ENCODE measurements around the gene RBFOX2. TPM values are rescaled to one million over a fixed set of nuclear protein-coding genes. Genes with fewer than 3 reads are reported as not detected.

The RBFOX2 gene
- total and polyA plus RNA-seq, 10 of the 15 experiments (the other 5 are each of a cell fraction or from before 2014, with no cell fraction given) = 0.01 to 2.7 (median 0.17) TPM; not detected in 4

DNA sequence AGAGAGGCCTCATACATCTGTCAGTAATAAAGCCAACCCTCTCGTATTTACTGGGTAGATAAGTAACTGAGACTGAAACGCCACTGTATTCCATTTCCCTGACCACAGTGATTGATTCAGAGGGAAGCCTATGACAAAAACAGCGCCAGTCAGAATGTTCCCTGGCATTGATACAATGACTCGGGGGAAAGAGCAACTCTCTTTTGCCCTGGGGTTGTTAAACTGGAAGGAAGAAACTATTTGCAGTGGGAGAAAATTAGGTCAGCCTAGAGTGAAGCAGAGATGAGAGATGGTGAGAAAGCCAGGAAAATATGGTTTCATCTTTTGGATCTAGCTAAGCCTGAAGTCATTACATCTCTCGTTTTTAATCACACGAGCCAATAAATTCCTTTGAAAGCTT is 48.6 kb upstream of the RBFOX2 start:
- WGBS (ENCODE audit: insufficient coverage, insufficient replicate concordance, low lambda C conversion rate, missing lambda C conversion rate) = 10% methylated on average over 6 of the region's 6 CpGs
- ChIA-PET SMC1A (ENCODE audit: uncharacterized antibody, unreplicated experiment) (no interaction called here), CTCF (interaction anchor here (0.9 to 3.4 kb wide), 3 partner anchors 9 to 48 kb away, joined by 3 to 12 read pairs (median 3); no protein-coding TSS in a partner anchor), RAD21 (ENCODE audit: unreplicated experiment) (no interaction called here), POLR2A (no interaction called here)
- Histone ChIP-seq H3K9ac (ENCODE audit: control insufficient read depth, insufficient read depth, low read length) (no peak overlapping the region), H3K27me3 (replicated peaks in 1 of 2; ENCODE audit: control insufficient read depth in 2 of 2, insufficient read depth in 2 of 2, low read length in 1 of 2) (no peaks in the 10 kb centered on the region), H3K9me3 (replicated peaks; ENCODE audit: control insufficient read depth, insufficient read depth, low read length) (no peaks in the 10 kb centered on the region; the same call in 2 of the 3 replicates), H3K4me2 (ENCODE audit: control insufficient read depth, insufficient read depth) (no peak overlapping the region), H3K4me3 (no peak overlapping the region), H3K27ac (ENCODE audit: control insufficient read depth, insufficient read depth) (no peak overlapping the region), H3K4me1 (ENCODE audit: control insufficient read depth, insufficient read depth, low read length) (no peaks in the 10 kb centered on the region), H2AFZ (ENCODE audit: control insufficient read depth, low read depth, low read length) (no peak overlapping the region), H3K79me2 (ENCODE audit: control insufficient read depth, insufficient read depth, low read length) (no peaks in the 10 kb centered on the region), H3K36me3 (ENCODE audit: control insufficient read depth in 2 of 2, insufficient read depth in 2 of 2, low read length in 1 of 2) (no peaks in the 10 kb centered on the region), H4K20me1 (ENCODE audit: control insufficient read depth, insufficient read depth) (no peaks in the 10 kb centered on the region)
- no peak for TF ChIP-seq SPI1 (IDR thresholded peaks at IDR 0.05; ENCODE audit: borderline replicate concordance, insufficient read depth, low read depth, low read length)
- no peak for TF ChIP-seq NFYB (IDR thresholded peaks at IDR 0.05; ENCODE audit: insufficient read depth, low read depth, low read length)
- no peak for TF ChIP-seq SREBF1 (IDR thresholded peaks at IDR 0.05; ENCODE audit: low read length)
- no peak for TF ChIP-seq MXI1 (IDR thresholded peaks at IDR 0.05; ENCODE audit: low read depth, low read length)
- TF ChIP-seq CBFB (IDR thresholded peaks at IDR 0.05; ENCODE audit: low read depth) = no peak
- no peak for TF ChIP-seq YY1 (IDR thresholded peaks at IDR 0.05; ENCODE audit: low read depth, low read length)
- TF ChIP-seq ZNF207 (IDR thresholded peaks at IDR 0.05; ENCODE audit: borderline replicate concordance) = no peak
- TF ChIP-seq TARDBP (IDR thresholded peaks at IDR 0.05; ENCODE audit: borderline replicate concordance) = no peak
- intact Hi-C loops (cut with micrococcal nuclease; ENCODE audit: unreplicated experiment) = no loop called here
- DNase-seq (ENCODE audit: low read depth, low spot score) (no peak), ATAC-seq (no peak), FAIRE-seq (no peak)
- no TSS peak for BruUV-seq (replicated peaks)
- in situ Hi-C loops (cut with MboI) = no loop called here

GRCh38 chr22:36075724-36076123 is 47.1 kb upstream of the RBFOX2 start:
- ChIA-PET SMC1A (ENCODE audit: uncharacterized antibody, unreplicated experiment) (no interaction called here), POLR2A (no interaction called here), RAD21 (ENCODE audit: unreplicated experiment) (no interaction called here), CTCF (interaction anchor here (3.4 kb wide), 1 partner anchor 9 kb away, joined by 12 read pairs; no protein-coding TSS in a partner anchor)
- H3K27ac ChIP-seq (ENCODE audit: control insufficient read depth, insufficient read depth) = no peak overlapping the region
- ATAC-seq (no peak), DNase-seq (ENCODE audit: low read depth, low spot score) (no peak), FAIRE-seq (no peak)
- H3K36me3 ChIP-seq (ENCODE audit: control insufficient read depth in 2 of 2, insufficient read depth in 2 of 2, low read length in 1 of 2) = no peaks in the 10 kb centered on the region
- H3K4me2 ChIP-seq (ENCODE audit: control insufficient read depth, insufficient read depth) = no peak overlapping the region
- intact Hi-C loops (cut with micrococcal nuclease; ENCODE audit: unreplicated experiment) (no loop called here), in situ Hi-C loops (cut with MboI) (no loop called here)
- no peaks in the 10 kb centered on the region for H3K79me2 ChIP-seq (ENCODE audit: control insufficient read depth, insufficient read depth, low read length)
- no peaks in the 10 kb centered on the region for H4K20me1 ChIP-seq (ENCODE audit: control insufficient read depth, insufficient read depth)
- 24% methylated on average over 5 of the region's 5 CpGs for WGBS (ENCODE audit: insufficient coverage, insufficient replicate concordance, low lambda C conversion rate, missing lambda C conversion rate)
- H3K27me3 ChIP-seq (replicated peaks in 1 of 2; ENCODE audit: control insufficient read depth in 2 of 2, insufficient read depth in 2 of 2, low read length in 1 of 2) = no peaks in the 10 kb centered on the region
- BruUV-seq (replicated peaks) = no TSS peak
- no peak overlapping the region for H3K9ac ChIP-seq (ENCODE audit: control insufficient read depth, insufficient read depth, low read length)
- H3K4me1 ChIP-seq (ENCODE audit: control insufficient read depth, insufficient read depth, low read length) = no peaks in the 10 kb centered on the region
- H3K4me3 ChIP-seq = no peak overlapping the region
- H3K9me3 ChIP-seq (replicated peaks; ENCODE audit: control insufficient read depth, insufficient read depth, low read length) = no peaks in the 10 kb centered on the region; the same call in 2 of the 3 replicates
- H2AFZ ChIP-seq (ENCODE audit: control insufficient read depth, low read depth, low read length) = no peak overlapping the region
- TF ChIP-seq MXI1 (IDR thresholded peaks at IDR 0.05; ENCODE audit: low read depth, low read length) (no peak), HSF1 (IDR thresholded peaks at IDR 0.05; ENCODE audit: low read depth, low read length) (no peak), RUNX3 (IDR thresholded peaks at IDR 0.05; ENCODE audit: low read length) (no peak), TCF7 (IDR thresholded peaks at IDR 0.05; ENCODE audit: borderline replicate concordance) (no peak), ASH2L (IDR thresholded peaks at IDR 0.05; ENCODE audit: borderline replicate concordance, low read depth) (no peak), DPF2 (IDR thresholded peaks at IDR 0.05) (no peak), POLR2AphosphoS2 (IDR thresholded peaks at IDR 0.05; ENCODE audit: low read depth, low read length) (no peak), ZNF274 (IDR thresholded peaks at IDR 0.05; ENCODE audit: insufficient read depth, insufficient read length) (no peak), MYB (IDR thresholded peaks at IDR 0.05; ENCODE audit: borderline replicate concordance, low read depth, low read length) (no peak), CBX5 (IDR thresholded peaks at IDR 0.05; ENCODE audit: low read depth) (no peak), MEF2A (IDR thresholded peaks at IDR 0.05; ENCODE audit: insufficient read depth, low read depth, low read length) (no peak)
- TF ChIP-seq, protein P1, sequence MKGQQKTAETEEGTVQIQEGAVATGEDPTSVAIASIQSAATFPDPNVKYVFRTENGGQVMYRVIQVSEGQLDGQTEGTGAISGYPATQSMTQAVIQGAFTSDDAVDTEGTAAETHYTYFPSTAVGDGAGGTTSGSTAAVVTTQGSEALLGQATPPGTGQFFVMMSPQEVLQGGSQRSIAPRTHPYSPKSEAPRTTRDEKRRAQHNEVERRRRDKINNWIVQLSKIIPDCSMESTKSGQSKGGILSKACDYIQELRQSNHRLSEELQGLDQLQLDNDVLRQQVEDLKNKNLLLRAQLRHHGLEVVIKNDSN (IDR thresholded peaks at IDR 0.05; ENCODE audit: borderline replicate concordance, extremely low read length, insufficient read depth, low read depth, low read length) = no peak

Measured in GM12878 (cell line).